ENCODE data around the gene SCMH1. TPM values are rescaled to one million over a fixed set of nuclear protein-coding genes. Genes with fewer than 3 reads are reported as not detected.

Gene SCMH1
- total RNA-seq, 2 experiments from 2014 or later: 47.0 to 47.7 TPM

DNA sequence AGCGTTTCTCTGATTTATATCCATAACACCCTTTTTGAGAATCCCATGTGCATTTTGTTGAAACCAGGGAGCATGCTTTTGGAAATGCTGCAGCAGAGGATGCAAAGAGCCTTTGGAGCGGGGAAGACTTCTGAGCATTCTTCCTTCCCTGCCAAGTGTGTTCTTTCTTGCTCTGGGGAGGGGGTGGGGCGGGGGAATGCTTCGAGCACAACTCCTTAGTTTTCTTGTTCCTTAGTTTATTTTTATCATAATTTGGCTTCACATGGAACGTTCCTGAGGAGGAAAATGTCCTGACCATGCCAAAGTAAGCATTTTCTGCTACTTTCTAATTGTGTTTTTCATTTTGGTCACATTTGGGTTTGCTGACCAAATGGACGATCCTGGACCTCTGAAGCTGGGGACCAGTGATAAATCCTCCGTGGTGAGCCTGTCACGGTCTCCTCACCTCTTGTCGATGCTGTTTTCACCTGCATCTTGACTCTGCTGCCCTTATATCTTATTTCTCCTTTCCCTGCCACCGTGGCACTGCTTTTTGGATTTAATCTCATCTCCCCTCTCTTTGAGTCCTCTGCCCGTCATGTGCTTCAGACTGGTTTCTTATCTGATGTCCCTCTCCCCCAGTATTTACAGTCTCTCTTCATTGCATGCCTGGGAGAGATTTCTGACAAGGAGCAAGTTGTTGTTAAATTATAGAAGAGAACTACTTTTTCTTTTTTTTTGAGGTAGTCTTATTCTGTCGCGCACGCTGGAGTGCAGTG lies 260.2 kb downstream of the SCMH1 start:
- BruUV-seq (replicated peaks): no TSS peak
- intact Hi-C loops (cut with micrococcal nuclease; ENCODE audit: unreplicated experiment): loop anchor here (2.0 kb wide), 1 partner anchor 21 kb away; no protein-coding TSS in a partner anchor
- Histone ChIP-seq H3K27ac (ENCODE audit: low read depth, low read length, poor library complexity, severe bottlenecking) (no peak overlapping the region), H3K4me1 (ENCODE audit: insufficient read depth, low read length, poor library complexity, severe bottlenecking) (peaks cover 25% of the 10 kb centered on the region), H2AFZ (ENCODE audit: low read length) (no peak overlapping the region), H4K20me1 (ENCODE audit: insufficient read depth, low read length) (peaks cover 36% of the 10 kb centered on the region), H3K9me3 (ENCODE audit: low read length) (no peaks in the 10 kb centered on the region), H3K36me3 (ENCODE audit: insufficient read depth, low read length) (peaks cover 67% of the 10 kb centered on the region), H3K79me2 (ENCODE audit: insufficient read depth, low read depth, low read length) (peaks cover 53% of the 10 kb centered on the region), H3K4me2 (ENCODE audit: low read length) (peak overlapping the region; percentile 83), H3K4me3 (ENCODE audit: low read depth, low read length, poor library complexity, severe bottlenecking) (peak overlapping the region; percentile 100), H3K9me2 (ENCODE audit: insufficient read depth, low read length) (no peaks in the 10 kb centered on the region)
- no peak for DNase-seq (ENCODE audit: low spot score)
- ChIA-PET POLR2A (interaction anchor here (0.8 to 1.0 kb wide), 2 partner anchors 13 to 22 kb away, joined by 3 read pairs; no protein-coding TSS in a partner anchor), CTCF (ENCODE audit: unreplicated experiment) (no interaction called here)
- no peak for TF ChIP-seq EZH2phosphoT487 (IDR thresholded peaks at IDR 0.05; ENCODE audit: borderline replicate concordance, low read depth, low read length)
- no peak for TF ChIP-seq CTCF (conservative IDR thresholded peaks at IDR 0.05; ENCODE audit: low read length)

- Histone ChIP-seq H3K9me2 (ENCODE audit: insufficient read depth, low read length) (no peaks in the 10 kb centered on the region), H3K4me1 (ENCODE audit: insufficient read depth, low read length, poor library complexity, severe bottlenecking) (peaks cover 25% of the 10 kb centered on the region), H3K36me3 (ENCODE audit: insufficient read depth, low read length) (peaks cover 54% of the 10 kb centered on the region), H3K4me3 (ENCODE audit: low read depth, low read length, poor library complexity, severe bottlenecking) (peak overlapping the region; percentile 100), H3K27ac (ENCODE audit: low read depth, low read length, poor library complexity, severe bottlenecking) (peak overlapping the region; percentile 79), H4K20me1 (ENCODE audit: insufficient read depth, low read length) (peaks cover 33% of the 10 kb centered on the region), H3K9me3 (ENCODE audit: low read length) (no peaks in the 10 kb centered on the region), H3K79me2 (ENCODE audit: insufficient read depth, low read depth, low read length) (peaks cover 53% of the 10 kb centered on the region), H2AFZ (ENCODE audit: low read length) (peak overlapping the region; percentile 39; the same call in 1 of the 2 replicates), H3K4me2 (ENCODE audit: low read length) (peak overlapping the region; percentile 83)
- TF ChIP-seq CTCF (conservative IDR thresholded peaks at IDR 0.05; ENCODE audit: low read length) (no peak), EZH2phosphoT487 (IDR thresholded peaks at IDR 0.05; ENCODE audit: borderline replicate concordance, low read depth, low read length) (no peak)
- BruUV-seq (replicated peaks): no TSS peak
- POLR2A ChIA-PET: interaction anchor here (0.6 kb wide), 1 partner anchor 1167 kb away, joined by 3 read pairs; no protein-coding TSS in a partner anchor
- CTCF ChIA-PET (ENCODE audit: unreplicated experiment): no interaction called here
- DNase-seq (ENCODE audit: low spot score): peak; percentile 75
- intact Hi-C loops (cut with micrococcal nuclease; ENCODE audit: unreplicated experiment): loop anchor here (2.0 kb wide), 1 partner anchor 22 kb away; no protein-coding TSS in a partner anchor
Measured at GRCh38 chr1:40980453-40981121, 261.5 kb downstream of the SCMH1 start.

Measured in OCI-LY7 (cell line).